Measurements from ENCODE around the gene DST.

The DST gene

DNA sequence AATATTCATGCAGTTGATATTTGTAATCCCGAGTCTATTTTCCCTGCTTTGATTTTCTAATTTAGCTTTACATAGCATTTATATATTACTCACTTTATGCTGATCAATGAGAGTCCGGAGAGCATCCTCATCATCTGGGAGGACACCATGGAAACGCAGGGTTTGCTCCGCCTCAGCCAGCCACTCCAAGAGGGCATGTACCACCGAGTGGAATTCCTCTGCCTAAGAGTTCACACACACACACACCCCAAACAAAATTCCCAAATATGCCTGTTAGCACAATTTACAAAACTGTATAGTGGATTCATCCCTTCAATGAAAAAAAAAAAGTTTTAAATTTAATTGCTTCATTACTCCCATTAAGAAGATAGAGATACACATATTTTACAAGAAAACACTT lies 160.7 kb downstream of the DST start:
- no peak for DNase-seq (ENCODE audit: low read depth)

DNA sequence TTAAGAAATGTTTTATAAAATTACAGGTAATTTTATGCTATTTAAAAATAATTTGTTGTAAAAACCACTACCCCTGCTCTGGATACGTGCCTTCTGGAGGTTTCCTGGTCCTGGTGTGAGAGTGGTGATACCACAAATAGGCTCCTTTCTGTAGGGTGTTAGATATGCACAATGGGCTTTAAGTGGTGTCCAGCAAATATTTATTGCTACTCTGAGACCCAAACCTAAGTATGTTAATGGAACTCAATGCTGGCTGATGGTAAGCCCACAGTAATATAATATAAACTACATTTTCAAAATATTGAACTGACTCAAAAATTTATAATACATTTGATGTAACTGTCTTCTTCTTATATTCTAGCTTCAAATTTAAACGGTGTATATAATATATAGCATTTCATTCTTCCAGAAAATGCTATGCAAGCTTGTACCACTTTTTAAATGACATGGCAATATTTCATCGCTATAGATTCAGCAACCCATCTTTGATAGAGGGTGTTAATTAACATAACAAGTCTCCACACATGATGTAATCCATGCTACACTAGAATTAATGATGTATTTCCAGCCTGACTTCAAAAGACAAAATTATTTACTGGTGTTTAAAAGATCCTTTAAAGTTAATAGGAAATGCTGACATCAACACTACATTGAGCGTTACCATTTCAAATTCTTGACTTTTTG lies 161.9 kb downstream of the DST start:
- no peak for DNase-seq (ENCODE audit: low read depth)

DNA sequence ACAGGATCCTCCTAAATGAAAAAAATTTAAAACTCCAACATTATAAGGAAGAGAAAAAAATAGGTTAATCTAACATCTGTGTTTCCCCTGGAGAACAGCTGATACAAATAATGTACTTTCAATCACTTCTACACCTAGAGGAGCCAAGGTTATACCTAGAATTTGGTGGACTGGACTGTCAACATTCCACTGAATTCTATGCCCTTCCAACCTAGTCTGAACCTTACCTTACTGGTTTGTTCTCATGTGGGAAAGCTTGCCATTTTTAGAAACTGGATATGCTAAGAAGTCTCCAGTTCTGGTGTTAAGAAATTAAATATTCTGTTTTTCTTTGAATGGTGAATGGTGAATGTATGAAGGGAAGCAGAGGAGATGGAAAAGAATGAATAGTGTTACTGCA lies 162.4 kb downstream of the DST start:
- DNase-seq (ENCODE audit: low read depth), result no peak

DNA sequence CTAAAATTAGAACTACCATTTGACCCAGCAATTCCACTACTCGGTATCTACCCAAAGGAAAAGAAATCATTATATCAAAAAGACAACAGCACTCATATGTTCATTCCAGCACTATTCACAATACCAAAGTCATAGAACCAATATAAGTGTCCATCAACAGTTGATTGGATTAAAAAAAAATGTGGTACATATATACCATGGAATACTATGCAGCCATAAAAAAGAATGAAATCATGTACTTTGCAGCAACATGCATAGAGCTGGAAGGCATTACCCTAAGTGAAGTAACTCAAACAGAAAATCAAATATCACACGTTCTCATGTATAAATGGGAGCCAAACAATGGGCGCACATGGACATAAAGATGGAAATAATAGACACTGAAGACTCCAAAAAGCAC lies 163.3 kb downstream of the DST start:
- no peak for DNase-seq (ENCODE audit: low read depth)

DNA sequence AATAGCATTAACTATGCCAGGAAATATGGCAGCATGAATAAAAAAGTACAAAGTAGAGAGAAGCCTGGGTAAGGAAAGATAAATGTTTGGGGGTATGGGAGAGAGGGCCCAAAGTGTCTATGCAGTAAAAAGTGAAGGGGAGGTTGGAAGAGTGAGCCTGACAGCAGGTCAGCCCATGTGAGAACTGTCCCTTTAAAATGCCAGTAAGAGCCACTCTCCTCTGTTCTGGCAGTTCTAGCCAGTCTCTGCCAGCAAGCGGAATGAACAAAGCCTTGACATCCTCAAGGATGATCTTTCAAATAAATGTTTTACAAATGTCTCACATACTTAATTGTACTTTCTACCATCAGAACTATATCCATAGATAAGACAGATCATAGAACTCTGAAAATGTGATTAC lies 164.5 kb downstream of the DST start:
- DNase-seq (ENCODE audit: low read depth), result no peak

DNA sequence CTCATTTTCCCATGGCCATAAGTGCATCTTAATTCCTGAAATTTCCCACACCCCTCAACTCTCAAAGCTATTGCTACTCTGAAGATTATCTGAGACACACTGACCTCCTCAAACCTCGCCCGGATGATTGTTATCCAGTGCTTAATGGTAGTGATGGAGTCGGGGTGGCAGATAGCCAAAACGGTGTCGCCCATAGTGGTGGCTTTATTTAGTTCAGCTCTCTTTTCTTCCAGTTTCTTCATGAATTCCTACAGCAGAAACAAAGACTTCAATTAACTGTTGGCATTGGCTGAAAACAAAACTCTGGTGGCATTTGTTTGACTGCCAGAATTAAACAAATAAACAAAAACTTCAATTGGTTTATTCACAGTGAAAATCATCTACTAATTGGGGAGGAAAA lies 165.4 kb downstream of the DST start:
- no peak for DNase-seq (ENCODE audit: low read depth)

DNA sequence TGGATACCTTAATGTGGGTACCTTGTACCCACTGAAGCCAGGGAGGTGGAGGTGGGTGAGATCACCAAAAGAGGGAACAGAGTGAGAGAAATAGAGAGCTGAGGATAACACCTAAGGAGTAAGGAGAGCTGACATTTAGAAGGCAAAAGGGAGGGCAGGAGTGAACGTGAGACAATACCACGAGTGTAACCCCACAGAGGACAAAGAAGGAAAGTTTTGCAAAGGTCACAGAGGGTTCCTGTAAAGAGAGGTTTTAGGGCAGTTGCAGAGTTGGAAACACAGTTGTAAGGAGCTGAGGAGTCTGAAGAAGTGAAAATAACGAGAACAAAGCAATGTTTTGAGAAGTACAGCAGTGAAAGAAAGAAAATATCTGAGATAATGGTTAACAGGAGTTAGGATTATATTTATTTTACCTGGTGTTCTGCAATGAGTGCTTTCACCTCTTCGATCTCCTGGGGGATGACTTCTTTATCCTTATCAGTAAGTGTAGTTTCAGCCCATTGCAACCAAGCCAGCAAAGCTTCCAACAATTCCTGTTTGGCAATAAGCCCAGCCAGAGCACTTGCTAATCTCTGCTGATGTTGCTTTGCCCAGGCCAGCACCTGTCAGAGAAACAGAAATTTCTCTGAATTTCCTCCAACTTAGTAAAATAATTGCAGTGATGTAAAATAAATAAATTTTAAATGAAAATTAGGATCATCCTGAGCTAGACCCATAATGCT lies 166.8 kb downstream of the DST start:
- no peak for DNase-seq (ENCODE audit: low read depth)

DNA sequence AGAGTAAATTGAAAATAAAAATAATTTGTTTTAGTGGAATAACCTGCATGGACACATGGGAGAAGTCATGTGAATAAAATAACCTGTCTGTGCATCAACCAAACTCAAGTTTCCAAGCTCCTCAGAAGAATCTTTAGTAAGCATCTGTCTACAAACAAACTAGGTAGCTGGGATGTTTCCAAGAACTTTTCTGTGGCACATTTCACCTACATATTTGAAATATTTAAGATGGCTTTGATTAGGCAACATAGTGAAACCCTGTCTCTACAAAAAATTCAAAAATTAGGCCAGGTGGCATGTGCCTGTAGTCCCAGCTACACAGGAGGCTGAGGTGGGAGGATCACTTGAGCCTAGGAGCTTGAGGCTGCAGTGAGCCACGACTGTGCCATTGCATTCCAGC lies 168.2 kb downstream of the DST start:
- no peak for DNase-seq (ENCODE audit: low read depth)

DNA sequence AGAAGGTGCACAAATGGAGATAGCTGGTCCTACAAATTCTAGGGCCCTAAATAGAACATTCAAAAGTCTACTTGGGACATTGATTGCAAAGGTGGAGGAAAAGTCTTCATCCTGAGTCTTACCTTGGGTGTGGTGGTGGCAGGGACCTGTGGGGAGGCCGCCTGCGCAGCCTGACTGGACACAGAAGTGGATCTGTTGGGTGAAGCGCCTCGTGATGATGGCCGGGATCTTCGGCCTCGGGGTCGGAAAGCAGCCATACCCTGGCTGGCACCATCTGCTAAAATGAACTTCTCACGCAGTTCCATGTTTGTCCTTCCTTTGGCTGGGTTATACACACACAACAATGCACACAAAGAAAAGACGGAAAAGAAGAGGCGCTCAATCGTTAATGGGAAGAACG lies 179.2 kb downstream of the DST start:
- no peak for DNase-seq (ENCODE audit: low read depth)

DNA sequence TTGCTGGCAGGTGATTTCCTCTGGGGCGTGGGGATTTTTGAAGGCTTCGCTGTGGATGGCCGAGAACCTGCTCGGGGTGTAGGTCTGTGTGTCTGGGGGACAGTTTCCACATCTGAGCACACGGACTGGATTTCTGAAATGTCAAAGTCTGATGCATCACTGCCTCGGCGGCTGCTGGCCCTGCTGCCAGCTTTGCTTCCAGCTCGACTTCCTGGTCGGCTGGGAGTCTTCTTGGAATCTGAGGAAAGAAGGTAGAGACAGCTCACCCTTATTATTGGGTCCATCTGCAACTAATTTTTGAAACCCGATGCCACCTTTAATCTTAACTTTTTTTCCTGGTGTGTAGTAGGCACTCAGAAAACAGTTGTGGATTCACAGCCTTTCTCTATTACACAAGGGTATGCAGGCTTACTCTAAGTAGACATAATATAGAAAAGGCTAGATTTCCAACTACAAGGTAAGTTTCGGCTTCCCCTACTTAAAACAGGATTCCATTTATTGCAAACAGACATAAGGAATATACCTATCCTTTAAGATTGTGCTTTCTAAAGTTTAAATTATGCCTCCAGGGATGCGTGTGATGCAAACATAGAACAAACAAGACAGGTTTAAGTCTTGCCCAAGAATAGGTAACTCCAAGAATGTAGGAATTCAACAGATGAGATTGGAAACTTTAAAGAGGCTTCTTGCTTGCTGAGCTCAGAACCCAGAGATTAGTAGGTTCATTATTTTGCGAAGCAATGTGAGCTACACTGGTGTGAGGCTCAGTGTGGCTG lies 183.5 kb downstream of the DST start:
- no peak for DNase-seq (ENCODE audit: low read depth)

DNA sequence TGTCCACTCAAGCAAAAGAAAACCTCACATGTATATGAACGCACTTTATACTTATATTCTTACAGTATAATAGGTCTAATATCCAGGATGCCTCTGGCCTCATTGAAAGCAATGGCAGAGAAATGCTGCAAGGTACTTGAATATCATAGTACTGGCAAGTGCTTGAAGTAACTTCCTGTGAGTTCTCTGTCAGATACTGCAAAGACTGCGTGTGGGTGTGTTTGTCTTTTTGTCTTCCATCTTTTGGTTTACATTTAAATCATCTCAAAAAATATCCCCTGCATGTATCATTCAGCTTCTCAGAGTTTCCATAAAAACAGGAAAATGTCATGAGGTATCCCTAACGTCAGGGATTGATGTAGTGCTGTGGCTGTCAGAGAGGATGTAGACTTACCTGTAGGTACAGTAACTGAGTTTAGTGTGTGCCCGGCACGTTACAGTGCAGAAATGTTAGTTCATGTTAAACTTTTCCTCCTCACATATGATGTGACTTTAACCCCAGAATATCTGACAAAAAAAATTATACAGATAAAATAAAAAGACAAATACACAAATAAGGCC lies 184.3 kb downstream of the DST start:
- no peak for DNase-seq (ENCODE audit: low read depth)

DNA sequence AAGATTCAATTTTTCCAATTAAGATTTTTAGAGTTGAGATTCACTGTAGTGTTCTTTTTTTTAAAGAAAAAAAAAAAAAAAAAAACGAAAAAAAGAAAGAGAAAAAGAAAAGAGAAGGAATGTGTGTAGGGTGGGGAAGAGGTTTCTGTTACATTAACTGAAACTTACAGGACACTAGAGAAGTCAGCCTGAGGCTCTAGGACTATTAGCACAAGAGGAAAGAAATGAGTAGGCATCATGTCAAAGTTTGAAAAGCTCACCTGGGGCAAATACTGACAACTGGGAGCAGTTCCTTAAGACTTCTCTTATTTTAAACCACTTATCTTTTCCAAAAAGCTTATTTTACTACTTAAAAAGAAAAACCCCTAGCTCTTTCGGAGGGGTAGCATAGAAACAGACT lies 185.9 kb downstream of the DST start:
- no peak for DNase-seq (ENCODE audit: low read depth)

DNA sequence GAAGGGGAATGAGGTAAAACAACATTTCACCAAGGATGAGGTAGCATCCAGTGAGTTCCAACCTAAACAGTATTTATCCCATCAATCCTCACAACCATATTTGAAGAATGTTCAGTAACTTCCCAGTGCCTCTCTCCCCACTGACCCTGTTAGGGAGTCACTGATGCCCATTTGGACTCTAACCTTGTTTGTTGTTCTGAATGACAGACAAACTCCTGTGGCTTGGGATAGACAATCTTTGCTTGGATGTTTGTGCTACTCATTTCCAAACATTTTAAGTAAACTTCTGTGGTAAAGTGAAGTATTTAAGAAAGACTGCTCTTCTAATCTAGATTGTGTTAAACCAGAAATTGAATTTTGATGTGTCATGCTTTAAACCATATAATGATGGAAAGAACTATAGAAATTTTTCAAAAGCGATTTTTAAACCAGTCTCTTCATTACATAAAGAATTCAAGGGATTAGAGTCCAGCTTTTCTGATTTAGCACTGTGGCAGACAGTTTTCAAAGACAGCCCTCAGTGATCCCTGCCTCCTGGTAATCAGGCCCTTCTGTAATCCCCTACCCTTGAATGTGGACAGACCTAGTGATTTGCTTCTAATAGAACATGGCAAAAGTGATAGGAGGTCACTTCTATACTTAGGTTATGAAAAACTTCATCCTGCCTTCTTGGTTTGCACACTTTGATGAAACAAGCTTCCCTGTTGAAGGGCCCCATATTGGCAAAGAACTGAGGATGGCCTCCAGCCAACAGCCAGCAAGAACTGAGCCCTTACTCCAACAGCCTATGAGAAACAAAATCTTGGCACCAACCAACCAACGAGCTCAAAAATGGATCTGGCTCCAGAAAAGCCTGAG lies 191.6 kb downstream of the DST start:
- DNase-seq (ENCODE audit: low read depth), result no peak

DNA sequence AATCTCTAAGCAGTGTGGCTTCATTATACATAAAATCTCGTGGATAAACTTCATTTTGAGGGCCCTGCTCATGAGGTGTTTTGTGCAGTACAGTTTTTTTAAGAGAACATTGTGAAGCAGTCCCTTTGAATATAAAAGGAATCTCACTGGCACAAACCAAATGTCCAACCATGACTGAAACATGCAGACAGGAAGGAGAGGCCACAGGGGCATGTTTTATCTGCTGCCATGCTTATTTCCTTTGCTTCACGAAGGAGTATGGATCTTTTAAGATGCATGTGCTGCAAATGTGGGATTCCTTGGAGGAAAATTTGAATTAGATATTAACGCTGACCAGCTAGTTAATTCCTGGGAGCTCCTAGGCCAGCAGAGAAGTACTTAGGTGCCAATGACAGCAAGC lies 192.3 kb downstream of the DST start:
- DNase-seq (ENCODE audit: low read depth), result no peak

DNA sequence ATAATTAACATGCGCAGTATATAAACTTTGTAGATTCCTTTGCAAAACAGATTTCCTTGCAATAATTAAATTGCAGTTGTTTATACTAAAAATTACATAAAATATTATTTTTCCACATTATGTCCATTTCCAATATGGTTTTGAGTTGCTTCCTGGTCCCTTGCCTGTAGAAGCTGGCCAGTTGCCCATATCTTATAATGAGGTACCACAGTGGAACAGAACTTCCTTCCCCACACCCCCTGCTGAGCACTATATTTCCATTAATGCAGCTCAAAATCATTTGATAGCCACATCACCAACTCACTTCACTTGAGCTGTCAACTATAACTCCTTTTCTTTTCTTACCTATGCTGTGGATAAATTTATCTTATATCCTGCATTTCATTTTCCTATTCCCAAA lies 194.6 kb downstream of the DST start:
- DNase-seq (ENCODE audit: low read depth), result no peak

DNA sequence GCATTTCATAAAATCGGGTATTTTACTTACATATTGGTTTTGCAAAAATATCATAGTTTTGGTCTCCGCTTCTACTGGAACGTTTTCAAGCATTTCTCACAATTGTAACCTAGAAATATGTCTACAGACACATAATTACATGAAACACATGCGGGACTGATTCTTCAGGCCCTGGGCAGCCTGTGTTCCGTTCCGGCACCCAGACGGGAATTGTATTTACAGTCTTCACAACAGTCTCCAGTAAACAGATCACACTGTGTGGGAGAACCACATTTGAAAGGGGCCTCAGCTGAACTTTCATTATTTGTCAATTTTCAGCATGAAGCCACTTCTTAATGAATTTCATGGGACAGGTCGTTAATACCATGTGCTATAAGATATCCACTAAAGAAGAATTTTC lies 196.9 kb downstream of the DST start:
- no peak for DNase-seq (ENCODE audit: low read depth)

DNA sequence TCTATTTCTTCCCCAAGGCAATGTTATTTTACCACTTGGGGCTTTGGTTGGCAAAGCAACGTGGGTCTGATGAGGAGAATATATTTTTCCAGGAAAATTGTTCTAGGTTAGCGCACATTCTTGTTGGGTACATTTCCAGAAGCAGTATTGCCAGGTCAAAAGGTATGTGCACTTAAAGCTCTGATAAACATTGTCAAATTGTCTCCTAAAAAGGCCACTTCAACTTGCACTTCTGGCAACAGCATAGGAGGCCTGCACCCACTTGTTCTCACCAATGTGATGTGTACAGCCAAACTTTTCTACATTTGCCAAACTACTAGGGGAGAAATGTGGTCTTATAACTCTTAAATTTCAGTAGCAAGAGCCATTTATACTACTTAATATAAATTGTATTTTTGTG lies 197.8 kb downstream of the DST start:
- no peak for DNase-seq (ENCODE audit: low read depth)

DNA sequence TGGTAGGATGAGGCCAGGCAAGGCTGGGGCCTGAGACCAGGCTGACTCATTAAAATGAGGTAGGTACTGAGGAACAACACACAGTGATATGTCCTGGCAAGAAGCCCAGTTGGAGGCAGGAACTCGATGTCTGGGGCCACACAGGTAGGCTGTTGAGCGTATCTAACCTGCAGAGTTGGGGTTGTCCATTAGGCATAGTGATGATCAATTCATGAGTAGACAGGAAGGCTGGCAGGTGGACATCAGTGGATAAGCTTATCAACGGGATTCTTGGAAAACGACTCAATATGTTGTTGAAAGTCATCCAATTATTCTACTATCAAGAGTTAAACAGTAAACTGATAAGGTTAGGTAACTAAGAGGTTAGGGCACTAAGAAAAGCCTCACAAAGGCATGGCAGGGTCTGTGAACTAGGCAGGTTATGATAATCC lies 202.1 kb downstream of the DST start:
- no peak for DNase-seq (ENCODE audit: low read depth)

DNA sequence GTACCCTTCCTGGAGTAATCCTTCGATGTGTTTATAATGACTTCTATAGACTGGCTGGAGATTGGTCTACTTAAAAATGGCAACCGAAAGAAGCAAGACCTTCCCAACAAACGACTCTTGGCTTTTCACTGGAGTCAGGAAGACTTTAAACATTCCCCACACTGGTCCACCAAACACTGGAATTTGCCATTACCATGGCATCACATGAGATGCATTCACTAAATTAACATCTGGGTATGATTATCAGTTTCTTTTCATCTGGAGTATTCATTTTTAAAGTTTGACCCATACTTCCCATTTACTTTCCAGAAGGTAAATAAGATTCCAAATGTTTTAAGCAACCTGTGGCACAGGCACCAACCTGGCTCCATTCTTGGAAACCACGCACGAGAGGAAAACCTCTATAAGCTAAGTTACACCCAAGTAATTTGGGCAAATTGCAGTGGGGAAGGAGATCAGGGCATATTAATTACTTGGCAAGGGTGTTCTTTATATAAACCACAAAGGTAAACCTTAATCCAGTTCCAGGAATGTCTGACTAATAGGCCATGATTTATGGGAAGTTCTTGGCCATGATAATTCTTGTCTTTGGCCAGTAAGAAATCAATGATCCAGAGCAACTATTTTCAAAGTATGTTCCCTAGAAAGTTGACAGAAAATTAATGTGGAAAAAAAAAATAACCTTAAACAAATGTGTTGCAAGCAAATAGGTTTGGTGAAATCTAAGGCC lies 205.4 kb downstream of the DST start:
- DNase-seq (ENCODE audit: low read depth), result no peak

DNA sequence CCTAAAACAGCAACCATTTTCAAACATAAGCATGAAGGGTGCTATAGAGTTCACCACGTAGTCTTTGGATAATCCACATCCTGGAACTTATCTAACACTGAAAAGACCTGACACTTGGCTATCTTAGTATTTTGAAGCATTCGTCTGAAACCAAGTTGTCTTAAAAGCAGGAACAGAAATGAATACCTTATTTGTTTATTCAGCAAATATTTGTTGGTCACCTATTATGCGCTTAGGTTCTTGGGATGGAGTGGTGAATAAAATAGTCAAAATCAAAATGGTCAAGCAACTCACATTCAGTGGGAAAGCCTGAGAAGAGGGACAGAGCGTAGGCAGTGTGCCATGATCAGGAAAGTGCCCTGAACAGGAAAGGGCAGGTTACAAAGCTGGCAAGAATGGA lies 206.9 kb downstream of the DST start:
- no peak for DNase-seq (ENCODE audit: low read depth)

DNA sequence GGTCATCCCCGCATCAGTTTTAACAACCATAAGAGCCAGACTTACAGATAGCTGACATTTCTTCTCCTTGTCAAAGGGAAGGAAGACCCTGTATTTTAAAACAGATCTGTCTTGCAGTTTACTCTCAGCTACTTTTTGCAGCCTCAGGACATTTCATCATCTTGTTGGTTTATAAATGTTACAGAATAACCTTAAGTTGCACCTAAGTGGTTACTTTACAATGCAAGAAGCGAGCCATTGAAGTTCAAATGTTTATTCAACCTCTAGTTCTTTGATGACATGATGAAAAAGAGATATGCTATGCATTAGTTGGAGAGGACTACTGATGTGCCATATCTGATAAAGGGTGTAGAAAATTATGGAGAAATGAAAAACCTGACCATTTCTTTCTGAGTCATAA lies 207.4 kb downstream of the DST start:
- no peak for DNase-seq (ENCODE audit: low read depth)
